AG08396 (cell line): ENCODE measurements around the gene AQP7.
A peak's percentile ranks its signal among the peaks of the same experiment; 100 is the strongest.
"Not testable (repeated sequence)": the region's sequence is repeated elsewhere in the genome, so short reads cannot be mapped to it uniquely, and the experiment has no call there.

Experiments
- DNase-seq: peaks from one replicate; pipeline ENCODE4 v3.0.0; 2012; ENCODE audit warnings: low spot score, mixed read lengths

AQP7 gene

DNA sequence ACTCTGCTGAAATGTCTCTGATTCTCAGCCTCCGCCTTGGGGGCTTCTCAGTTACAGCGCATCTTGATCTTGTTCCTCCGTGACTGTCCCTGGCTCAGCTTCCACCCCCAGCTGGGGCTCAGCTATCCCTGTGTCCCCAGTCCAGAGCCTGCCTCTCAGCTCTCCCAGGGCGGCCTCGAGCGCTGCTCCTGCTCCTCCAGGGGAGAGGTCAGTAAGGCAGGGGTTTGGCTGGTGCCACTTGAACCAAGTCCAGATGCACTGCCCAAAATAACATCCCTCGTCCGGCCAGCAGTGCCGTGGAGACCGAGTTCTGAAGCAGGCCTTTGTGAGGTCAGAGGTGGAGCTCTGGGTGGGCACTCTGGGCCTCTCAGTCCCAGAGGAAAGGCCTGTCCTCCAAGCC lies at the start of gene AQP7:
TSS of gene AQP7 (minus strand) at position 198 of the 400 bp plus-strand sequence. CDS start 1,306 bp downstream, outside the sequence.
- not testable (repeated sequence) for DNase-seq

DNA sequence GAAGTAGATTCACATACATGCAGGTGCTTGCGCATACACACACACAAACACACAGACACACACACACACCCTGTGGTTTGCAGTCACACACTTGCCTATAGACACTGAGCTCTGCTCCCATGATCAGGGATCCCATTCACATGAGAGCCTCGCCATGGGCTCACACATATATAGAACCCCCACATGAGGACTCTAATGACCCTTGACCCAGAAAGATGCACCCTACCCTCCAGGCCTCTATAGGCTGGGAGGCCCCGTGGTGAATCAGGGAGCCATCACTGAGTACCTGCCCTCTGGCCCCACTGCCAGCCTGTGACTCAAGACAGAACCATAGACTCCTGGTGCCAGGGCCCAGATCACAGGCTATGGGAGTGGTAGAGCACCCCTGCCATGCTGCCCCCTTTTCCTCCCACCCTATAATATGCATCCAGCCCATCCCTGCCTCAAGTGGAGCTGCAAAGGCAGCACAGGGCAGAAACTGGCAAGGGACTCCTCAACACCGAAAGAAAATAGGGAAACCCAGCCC lies 48.3 kb upstream of the AQP7 start:
- no peak for DNase-seq

DNA sequence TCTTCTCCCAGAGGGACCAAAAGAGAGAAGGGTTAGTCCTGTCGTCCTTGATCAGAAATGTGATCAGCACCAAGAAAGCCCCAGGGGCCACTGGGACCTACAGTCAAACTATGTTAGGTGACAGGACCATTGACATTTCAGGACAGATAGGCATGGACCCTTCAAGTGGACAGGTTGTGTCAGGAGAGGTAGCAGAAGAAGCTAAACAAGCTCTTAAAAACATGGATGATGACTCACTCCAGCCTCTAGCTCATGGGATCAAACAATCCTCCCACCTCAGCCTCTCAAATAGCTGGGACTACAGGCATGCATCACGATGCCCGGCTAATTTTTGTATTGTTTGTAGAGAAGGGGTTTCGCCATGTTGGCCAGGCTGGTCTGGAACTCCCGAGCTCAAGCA lies 47.3 kb upstream of the AQP7 start:
- no peak for DNase-seq

DNA sequence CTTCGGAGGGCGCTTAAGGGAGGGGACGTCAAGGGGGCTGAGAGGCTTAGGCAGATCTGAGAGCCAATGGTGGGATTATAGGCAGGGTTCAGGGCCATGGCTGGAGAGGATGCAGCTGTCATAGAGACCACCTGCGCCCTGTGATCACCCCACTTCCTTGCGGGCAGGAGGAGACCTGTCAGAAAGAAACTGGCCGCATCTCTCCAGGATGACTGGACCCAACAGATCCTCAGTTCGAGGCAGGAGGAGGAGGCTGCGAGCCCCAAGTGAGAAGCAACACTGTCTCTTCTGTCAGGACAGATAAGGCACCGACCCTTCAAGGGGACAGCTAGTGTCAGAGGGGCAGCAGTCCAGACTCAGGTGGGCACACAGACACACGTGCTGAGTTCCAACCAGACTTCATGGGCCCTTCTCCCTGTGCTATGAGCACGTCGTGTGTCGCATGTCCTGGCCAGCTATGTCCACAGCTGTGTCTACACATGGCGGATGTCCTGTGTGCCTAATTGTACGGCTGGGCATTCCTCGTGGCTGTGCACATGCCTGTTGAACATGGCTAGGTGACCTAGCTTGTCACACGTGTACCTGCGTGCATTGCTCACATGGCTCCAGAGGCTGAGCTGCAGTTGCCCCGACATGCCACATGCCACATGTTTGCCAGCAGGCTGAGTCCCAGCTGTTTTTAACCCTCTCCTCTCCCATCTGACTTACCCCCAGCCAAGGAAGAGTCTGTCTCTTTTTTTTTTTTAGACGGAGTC lies 45.6 kb upstream of the AQP7 start:
- DNase-seq = peak; percentile 38

DNA sequence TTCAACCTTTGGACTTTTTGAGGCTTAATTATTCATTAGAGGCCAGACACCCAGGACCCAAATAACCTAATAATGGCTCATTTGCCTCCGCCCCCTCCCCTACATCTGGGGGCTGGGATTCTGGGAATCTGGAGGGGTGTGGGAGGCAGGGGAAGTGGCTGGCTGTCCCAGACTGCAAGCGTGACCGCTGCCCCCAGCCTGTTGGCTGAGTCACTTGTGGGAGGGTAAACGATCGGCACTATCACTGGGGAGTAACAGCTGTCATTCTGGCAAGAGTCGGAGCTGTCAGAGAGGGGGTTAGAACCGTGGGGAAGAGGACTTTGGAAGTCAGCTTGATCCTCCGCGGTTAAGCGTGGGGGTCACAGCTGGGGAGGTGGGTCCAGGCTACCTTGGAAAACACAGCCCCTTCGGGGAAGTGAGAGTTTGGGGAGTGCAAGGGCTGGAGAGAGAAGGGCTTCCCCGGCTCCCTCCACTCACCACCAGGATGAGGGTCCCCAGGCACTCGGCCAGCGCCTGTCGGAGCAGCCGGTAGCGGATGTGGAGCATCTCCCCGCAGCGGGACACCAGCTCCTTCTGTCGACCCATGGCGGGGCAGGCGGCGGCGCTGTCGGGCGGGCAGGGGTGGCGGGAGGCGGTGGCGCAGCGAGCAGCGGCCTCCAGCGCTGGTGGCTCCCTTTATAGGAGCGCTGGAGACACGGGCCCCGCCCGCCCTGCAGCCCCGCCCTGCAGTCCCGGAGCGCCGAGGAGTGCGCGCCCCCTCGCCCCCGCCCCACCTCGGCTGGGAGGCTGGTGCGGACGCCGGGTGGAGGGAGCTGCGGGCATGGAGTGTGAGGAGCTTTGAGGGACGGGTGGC lies 44.8 kb upstream of the AQP7 start, which contains the start of gene AQP3:
TSS of gene AQP3 (minus strand) at position 648 of the 853 bp plus-strand sequence. CDS start at position 585, 63 bp downstream.
- peak; percentile 82 for DNase-seq

DNA sequence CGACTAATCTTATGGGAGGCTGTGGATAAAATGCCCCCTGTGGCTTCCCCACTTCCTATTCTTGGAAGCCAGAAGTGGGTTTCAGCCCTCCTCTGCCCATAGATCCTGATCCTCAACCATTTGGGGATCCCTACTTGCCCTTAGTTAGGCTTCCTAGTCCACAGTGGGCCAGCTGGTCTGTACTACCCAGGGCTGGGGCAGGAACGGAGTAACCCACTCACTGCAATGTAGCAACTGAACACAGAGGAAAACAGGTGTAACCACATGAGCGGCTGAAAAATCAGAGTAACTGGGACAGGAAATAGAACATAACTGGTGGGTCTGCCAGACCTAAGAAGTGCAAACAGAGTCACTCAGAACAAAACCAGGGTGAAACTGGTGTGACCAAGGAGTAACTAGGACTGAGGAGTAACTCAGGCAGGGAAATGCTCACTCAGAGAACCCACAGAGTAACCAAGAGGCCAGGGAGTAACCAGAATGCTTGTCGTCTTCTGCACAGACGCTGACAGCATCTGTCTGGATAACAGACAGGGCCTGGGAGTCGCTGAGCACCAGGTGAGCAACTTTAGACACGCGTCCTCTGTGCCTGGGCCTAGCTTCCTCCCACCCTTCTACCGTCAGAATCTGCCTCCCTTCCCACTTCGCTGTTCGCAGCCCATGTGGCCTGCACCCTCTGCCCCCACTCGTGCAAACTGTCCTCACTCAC lies 44.0 kb upstream of the AQP7 start:
- no peak for DNase-seq

DNA sequence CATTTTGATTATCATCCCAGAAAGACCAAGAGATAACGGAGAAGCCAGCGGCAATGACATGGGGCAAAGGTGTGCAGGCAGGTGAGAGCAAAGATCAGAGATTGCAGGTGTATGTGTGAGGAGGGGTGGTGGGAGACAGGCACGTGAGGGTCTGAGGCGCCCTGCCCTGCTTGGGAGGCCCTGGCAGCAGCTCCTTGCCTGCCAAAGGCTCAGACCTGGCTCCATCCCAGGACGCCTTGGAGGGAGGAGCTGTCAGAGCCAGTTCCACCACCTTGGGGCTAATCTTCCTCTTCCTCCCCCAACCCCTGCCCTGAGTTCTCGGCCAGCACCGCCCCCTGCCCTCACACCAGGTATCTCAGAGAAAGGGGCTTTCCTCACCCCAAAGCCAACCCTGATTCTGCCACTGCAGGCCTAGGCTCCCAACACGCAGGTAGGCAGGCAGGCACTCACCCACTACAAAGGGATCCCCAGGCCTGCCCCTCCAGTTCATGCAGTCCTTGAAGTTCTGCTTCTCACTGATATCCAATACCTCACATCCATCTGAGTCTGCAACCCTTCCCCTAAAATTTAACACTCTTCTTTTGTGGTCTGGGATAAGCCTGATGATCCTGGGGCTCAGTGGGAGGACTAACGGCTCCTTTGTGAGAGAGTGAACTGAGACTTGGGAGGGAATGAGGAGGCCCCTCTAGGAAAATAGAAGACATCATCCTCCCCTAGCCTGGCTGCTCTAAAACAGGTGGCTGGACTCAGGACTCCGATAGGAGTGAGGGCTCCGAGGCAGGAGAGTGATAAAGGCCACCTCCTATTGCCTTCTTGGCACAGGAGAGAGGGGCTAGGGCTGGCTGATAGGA lies 43.2 kb upstream of the AQP7 start:
- DNase-seq = no peak

DNA sequence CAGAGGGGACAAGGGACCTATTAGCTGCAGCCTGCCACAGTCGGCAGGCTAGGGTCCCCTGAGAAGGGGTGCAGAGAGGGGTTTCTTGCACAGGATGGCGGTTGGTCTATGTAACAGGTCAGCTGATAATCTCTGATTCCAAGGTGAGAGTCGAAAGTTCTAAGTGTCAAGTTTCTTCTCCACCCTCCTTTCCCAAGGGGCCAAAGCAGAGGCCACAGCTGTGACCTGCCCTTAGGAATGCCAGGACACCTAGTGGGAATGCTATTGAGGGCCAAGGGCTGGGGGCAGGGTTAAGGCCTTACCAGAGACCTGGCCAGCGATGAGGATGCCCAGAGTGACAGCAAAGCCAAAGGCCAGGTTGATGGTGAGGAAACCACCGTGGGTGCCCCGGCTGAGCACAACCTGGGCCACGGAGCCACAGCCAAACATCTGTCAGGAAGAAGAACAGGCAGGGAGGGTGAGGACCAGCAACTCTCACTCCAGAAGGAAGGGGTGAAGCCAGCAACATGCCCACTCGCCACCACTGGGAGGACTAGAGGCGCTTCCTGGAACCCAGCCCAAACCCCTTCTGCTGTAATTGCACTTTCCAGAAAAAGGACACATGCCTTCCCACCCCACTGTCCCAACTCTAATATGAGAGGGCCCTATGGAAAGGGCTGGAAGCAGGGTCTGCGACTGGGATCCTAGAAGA lies 41.2 kb upstream of the AQP7 start:
- DNase-seq = no peak

DNA sequence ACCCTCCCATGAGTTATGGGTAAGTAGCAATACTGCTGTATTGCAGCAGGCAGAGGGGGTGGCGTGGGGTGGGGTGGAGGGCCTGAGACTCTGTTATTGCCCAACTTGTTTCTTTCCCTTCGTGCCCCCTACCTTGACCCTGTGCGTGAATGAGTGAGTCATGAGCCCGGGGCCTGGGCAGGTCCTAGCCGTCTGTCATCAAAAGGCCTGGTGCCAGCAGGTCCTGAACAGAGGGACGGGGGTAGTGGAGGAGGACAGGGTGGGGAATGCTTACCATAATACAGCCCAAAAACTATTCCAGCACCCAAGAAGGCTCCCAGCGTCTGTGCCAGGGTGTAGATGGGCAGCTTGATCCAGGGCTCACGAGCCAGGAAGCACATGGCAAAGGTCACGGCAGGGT lies 40.7 kb upstream of the AQP7 start:
- DNase-seq = no peak

DNA sequence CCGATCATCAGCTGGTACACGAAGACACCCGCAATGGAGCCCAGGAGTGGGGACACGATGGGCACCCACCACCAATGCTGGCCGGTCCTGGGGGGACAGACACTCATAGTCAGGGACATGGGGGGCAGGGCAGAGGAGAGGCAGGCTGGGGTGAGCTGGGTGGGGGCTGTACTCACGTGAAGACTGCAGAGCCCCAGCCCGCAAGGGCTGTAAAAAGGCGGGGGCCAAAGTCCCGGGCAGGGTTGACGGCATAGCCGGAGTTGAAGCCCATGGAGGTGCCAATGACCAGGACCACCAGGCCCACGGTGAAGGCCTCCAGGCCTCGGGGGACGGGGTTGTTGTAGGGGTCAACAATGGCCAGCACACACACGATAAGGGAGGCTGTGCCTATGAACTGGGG lies 39.8 kb upstream of the AQP7 start:
- DNase-seq = no peak

DNA sequence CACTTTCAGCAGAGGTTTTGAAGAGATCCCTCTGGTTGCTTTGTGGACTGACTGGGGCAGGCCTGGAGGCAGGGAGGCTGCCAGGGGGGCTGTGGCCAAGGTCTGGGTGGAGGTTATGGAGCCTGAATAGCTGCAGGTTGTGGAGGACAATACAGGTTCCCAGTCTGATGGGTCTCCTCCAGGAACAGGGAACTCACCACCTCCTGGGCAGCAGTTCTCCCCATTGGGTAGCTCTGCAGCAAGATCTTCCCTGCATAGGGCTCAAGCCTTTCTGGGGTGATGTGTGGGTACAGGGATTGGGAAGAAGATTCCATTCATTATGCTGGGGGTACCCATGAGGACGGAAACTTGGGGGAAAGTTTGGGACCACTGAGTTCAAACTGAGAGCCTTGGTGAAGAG lies 38.2 kb upstream of the AQP7 start:
- no peak for DNase-seq

DNA sequence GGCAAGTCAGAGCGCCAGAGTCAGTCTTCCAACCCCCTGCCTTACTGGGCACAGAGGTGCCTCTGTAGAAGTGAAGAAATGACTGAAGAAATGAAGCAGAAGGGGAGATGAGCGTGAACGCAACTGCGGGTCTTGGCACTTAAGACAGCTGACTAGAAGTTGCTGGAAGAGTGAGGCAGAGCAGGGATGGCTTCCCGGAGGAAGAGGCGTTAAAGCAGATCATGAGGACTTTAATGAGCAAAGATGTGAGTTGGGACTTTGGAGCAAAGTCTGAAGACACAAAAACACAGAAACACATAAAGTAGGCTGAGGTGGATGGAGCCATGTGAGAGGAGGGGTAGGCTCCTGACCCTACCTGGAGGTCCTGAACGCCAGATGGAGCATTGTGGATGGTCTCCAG lies 37.8 kb upstream of the AQP7 start:
- DNase-seq = no peak

DNA sequence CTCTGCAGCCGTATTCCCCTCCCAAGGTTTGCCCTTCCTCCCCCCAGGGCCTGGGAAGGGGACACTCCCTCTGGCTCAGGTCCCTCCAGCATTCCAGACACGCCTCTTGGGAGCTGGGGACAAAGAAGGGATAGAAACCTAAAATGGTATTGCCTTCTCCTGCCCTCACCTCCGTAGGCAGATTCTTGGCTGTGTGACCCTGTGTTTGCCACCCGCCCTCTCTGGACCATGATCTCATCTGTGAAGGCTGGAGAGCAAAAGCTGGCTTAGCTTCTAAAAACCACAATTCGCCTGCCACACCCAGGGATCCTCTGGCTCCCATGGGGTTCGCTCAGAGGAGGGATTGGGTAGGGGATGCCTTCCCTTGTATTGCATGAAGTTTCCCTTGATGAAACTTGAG lies 37.4 kb upstream of the AQP7 start:
- no peak for DNase-seq

DNA sequence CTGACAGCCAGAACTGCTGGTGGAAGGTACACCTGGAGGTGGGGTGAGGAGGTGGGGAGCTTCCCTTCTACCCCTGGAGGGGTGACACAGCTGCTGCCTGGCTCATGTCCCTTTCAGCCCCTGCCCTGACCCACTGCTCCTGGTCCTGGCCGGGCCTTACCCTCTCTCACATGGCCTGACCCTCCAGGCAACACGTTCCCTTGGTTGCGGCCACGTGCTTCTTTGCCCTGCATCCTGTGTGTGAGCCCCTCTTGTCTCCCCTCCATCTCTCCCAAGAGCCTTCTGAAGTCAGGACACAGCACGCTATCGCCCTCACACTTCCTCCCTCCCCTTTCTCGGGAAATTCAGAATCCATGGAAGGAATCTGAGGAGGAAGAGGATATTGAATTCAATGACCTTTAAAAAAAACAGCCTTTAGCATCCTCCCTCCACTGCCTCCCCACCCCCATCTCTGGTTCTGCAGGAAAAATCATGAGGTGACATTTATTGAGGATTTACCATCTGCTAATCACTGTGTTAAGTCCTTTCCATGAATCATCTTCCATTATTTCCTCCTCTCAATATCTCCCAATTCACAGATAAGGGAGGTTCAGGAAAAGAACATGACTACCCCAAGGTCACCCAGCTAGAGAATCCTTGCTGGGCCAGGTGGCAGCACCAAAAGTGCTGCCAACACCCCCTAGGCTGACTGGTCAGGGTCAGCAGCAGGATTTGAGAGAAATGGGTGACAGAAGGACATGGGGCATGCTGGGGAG lies 36.7 kb upstream of the AQP7 start:
- no peak for DNase-seq

DNA sequence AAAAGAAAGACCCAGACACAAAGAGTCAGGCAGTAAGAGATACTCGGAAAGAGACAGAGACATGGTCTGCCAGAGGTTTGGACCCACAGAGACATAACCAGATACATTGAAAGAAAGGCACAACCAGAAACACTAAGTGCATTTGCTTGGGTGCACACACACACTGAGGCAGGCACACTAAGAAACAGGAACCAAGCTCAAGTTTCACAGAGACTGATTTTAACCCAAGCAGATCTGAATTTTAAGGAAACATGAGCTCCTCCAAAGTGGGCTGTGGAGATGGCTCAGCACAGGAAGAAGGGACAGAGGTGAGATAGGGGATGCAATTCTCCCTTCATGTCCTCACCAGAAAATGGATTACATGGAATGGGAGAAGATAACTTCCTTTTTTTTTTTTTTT lies 35.5 kb upstream of the AQP7 start:
- DNase-seq = no peak

DNA sequence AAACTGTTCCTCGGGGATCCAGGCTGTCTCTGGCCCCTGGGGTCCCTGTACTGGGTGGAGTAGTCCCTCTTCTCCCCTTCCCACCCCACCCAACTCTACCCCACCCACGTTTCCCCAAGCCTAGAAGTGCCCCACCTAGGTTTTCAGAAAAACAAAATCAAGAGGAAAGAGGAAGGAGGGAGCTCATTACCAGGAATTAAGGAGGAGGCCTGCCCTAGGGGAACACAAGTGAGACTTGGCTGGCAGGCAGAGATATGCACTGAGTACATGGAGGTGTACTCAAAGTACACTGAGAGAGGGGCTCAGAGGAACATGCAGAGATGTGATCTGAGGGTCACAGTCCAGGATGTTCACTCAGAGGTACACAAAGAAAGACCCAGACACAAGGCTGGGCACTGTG lies 34.8 kb upstream of the AQP7 start:
- DNase-seq = no peak

DNA sequence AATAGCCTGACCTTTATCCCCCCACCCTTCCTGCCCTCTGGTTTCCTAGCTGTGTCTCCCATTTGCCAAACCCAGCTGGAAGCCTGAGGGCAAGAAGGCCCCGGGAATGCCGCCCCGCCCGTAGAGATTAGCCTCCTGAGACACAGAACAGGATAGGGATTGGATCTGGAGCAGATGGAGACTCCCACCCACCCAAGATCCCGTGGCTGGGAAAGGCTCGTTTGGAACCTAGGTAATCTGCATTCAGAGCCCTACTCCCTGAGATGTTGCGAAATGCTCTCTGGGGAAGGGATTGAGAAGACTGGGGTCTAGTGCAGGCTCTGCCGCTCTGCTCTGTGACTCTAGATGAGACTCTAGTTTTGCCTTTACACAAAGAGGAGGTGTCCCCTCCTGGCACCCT lies 34.1 kb upstream of the AQP7 start:
- DNase-seq = no peak

DNA sequence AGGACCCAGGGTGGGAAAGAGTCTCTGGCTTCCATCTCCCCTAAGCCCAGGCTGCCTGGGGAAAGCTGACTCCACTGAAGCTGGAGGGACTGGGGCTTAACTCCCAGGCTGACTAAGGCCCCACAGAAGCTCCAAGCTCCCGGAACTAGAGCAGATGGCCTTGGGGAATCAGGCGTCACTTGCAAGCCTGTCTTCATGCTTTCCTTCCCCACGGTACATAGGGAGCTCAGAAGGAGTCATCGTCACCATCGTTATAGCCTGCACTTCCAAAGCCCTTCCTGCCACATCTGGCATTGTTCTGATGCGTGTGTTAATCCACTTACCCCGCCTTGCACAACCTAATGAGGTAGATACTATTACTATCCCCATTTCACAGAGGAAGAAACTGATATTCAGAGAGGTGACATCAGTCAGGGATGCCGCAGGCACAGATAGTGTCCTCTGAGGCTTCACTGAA lies 33.5 kb upstream of the AQP7 start:
- no peak for DNase-seq

DNA sequence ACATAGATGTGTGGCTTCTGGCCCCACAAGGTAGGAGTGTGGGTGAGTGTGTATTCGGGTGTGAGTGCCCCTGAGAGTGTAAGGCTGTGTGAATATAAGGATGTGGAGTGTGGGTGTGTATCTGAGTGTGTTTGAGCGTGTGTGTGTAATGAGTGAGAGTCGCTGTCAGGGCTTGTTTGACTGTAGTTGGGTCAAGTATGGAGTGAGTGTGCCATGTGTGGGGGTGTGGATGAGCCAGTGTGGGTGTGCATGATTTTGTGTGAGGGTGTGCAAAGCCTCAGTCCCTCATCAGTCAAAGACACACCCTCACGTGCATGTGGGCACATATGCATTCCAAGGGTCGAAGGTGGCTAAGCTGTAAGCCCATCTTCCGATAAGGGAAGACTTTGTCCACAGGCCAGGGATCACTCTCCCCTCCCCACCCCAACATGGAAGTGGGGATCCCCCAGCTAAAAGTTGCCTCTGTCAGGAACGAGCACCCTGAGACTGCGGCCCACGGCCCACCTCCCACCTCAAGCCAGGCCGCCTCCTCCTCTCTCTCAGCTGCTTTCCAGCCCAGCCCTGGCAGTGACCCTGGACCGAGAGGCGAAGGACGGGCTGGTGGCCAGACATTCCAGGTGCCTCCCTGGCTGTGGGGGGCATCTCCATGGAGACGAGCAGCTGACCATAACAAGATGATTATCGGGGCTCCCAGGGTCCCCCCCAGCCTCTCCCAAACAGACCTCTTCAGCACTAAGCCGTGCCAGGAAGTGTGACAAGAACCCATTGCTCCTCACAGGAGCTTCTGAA lies 32.1 kb upstream of the AQP7 start:
- DNase-seq = no peak
